MM.1S (cell line): ENCODE results near the gene TTC28.
A peak's percentile ranks its signal among the peaks of the same experiment; 100 is the strongest.

Experiments
- DNase-seq: peaks from one replicate; pipeline ENCODE4 v3.0.0-alpha.2; 2015
- H2AFZ ChIP-seq: fragments of 300-600 bp; sonication (generic); 2 replicates; pipeline ENCODE4 v1.6.0; 2016; ENCODE audit warnings: antibody characterized with exemption, low read length
- H3F3A ChIP-seq: fragments of 300-600 bp; sonication (generic); 2 replicates; pipeline ENCODE4 v1.6.1; 2016; ENCODE audit warnings: mild to moderate bottlenecking, antibody characterized with exemption, low read length, moderate library complexity, mixed read lengths; ENCODE audit not compliant: insufficient read depth
- H3K27ac ChIP-seq: fragments of 300-600 bp; sonication (generic); 2 replicates; pipeline ENCODE4 v1.5.1; 2016; ENCODE audit warnings: mild to moderate bottlenecking, low read length
- H3K27me3 ChIP-seq: fragments of 300-600 bp; sonication (generic); replicated peaks from 2 replicates; pipeline ENCODE4 v1.6.0; 2016; ENCODE audit warnings: low read length; ENCODE audit not compliant: insufficient read depth
- H3K36me3 ChIP-seq: fragments of 300-600 bp; sonication (generic); replicated peaks from 2 replicates; pipeline ENCODE4 v1.6.1; 2016; ENCODE audit warnings: mild to moderate bottlenecking, low read length, mixed read lengths; ENCODE audit not compliant: insufficient read depth
- H3K4me1 ChIP-seq: fragments of 300-600 bp; sonication (generic); 2 replicates; pipeline ENCODE4 v1.6.1; 2016; ENCODE audit warnings: low read length, mixed read lengths
- H3K4me2 ChIP-seq: fragments of 300-600 bp; sonication (generic); 2 replicates; pipeline ENCODE4 v1.6.0; 2016; ENCODE audit warnings: low read depth, low read length
- H3K4me3 ChIP-seq: fragments of 300-600 bp; sonication (generic); 2 replicates; pipeline ENCODE4 v1.5.1; 2016; ENCODE audit warnings: low read length, mixed read lengths
- H3K79me2 ChIP-seq: fragments of 300-600 bp; sonication (generic); 2 replicates; pipeline ENCODE4 v1.6.1; 2016; ENCODE audit warnings: mixed run types, low read length, mixed read lengths
- H3K9ac ChIP-seq: fragments of 300-600 bp; sonication (generic); 2 replicates; pipeline ENCODE4 v1.6.1; 2016; ENCODE audit warnings: low read length, mixed read lengths
- H3K9me2 ChIP-seq: fragments of 300-600 bp; sonication (generic); replicated peaks from 2 replicates; pipeline ENCODE4 v1.6.1; 2016; ENCODE audit warnings: mild to moderate bottlenecking, low read length, mixed read lengths; ENCODE audit not compliant: insufficient read depth
- H3K9me3 ChIP-seq: fragments of 300-600 bp; sonication (generic); replicated peaks from 2 replicates; pipeline ENCODE4 v1.6.1; 2016; ENCODE audit warnings: mild to moderate bottlenecking, low read length, mixed read lengths; ENCODE audit not compliant: insufficient read depth
- H4K20me1 ChIP-seq: fragments of 300-600 bp; sonication (generic); 2 replicates; pipeline ENCODE4 v1.6.1; 2016; ENCODE audit warnings: mild to moderate bottlenecking, low read length, moderate library complexity, mixed read lengths; ENCODE audit not compliant: insufficient read depth
- EZH2 ChIP-seq: fragments of 300-600 bp; sonication (generic); optimal IDR thresholded peaks from 2 replicates; pipeline ENCODE3; 2017; ENCODE audit warnings: low read depth, mild to moderate bottlenecking, antibody characterized with exemption, low read length, mixed read lengths
- EZH2phosphoT487 ChIP-seq: fragments of 300-600 bp; sonication (generic); IDR thresholded peaks from 2 replicates; pipeline ENCODE4 v1.6.1; 2018; ENCODE audit warnings: antibody characterized with exemption, low read length
- TF ChIP-seq, protein P1 (sequence below): fragments of 300-600 bp; sonication (generic); IDR thresholded peaks from 2 replicates; pipeline ENCODE4 v1.5.1; 2016; ENCODE audit warnings: antibody characterized with exemption, low read length, mixed read lengths

Gene TTC28

DNA sequence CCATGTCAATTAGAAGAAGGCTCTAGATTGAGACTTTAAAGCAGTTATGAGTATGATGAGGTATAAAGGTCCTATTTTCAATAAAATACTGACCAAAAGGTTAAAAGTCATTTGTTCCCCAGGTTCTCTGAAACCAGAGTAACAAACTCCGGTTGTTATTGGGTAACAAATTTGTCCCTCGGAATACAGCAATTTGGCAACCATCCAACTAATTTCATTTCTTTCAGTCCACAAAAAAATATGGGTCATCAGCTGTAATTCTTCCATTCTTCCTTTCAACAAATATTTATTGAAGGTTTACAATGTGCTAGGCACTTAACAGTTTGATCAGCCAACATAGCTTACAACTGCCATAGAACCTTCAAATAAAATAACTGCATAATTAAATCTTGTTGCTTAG is 79.9 kb downstream of the TTC28 start:
- Histone ChIP-seq H3K4me3 (no peak overlapping the region), H3K27me3 (no peaks in the 10 kb centered on the region), H3K27ac (no peak overlapping the region), H2AFZ (no peak overlapping the region), H3K9me3 (no peaks in the 10 kb centered on the region), H3K9me2 (no peaks in the 10 kb centered on the region), H3K4me1 (no peaks in the 10 kb centered on the region), H3K9ac (no peak overlapping the region), H3K79me2 (no peaks in the 10 kb centered on the region), H3F3A (no peaks in the 10 kb centered on the region), H3K4me2 (no peak overlapping the region), H4K20me1 (no peaks in the 10 kb centered on the region), H3K36me3 (no peaks in the 10 kb centered on the region)
- TF ChIP-seq EZH2phosphoT487 (no peak), EZH2 (no peak)
- TF ChIP-seq, protein P1, sequence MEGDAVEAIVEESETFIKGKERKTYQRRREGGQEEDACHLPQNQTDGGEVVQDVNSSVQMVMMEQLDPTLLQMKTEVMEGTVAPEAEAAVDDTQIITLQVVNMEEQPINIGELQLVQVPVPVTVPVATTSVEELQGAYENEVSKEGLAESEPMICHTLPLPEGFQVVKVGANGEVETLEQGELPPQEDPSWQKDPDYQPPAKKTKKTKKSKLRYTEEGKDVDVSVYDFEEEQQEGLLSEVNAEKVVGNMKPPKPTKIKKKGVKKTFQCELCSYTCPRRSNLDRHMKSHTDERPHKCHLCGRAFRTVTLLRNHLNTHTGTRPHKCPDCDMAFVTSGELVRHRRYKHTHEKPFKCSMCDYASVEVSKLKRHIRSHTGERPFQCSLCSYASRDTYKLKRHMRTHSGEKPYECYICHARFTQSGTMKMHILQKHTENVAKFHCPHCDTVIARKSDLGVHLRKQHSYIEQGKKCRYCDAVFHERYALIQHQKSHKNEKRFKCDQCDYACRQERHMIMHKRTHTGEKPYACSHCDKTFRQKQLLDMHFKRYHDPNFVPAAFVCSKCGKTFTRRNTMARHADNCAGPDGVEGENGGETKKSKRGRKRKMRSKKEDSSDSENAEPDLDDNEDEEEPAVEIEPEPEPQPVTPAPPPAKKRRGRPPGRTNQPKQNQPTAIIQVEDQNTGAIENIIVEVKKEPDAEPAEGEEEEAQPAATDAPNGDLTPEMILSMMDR = no peak
- DNase-seq = no peak

DNA sequence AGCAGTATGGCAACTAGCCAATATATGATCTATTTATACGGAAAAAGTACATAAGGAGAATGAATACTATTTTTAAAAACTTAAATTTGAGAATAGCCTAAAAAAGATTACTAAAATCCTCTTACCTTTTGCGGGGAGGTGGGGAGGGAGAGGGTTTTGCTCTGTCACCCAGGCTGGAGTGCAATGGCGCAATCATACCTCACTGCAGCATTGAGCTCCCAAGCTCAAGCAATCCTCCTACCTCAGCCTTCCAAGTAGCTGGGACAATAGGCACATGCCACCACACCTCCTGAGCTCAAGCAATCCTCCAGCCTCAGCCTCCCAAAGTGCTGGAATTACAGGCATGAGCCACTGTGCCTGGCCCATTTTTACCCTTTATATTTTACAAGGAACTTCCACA is 82.0 kb downstream of the TTC28 start:
- H3K9me3 ChIP-seq = no peaks in the 10 kb centered on the region
- no peaks in the 10 kb centered on the region for H3F3A ChIP-seq
- H3K4me2 ChIP-seq = no peak overlapping the region
- DNase-seq = no peak
- H2AFZ ChIP-seq = no peak overlapping the region
- TF ChIP-seq EZH2phosphoT487 = no peak
- TF ChIP-seq, protein P1 = no peak
- TF ChIP-seq EZH2 = no peak
- no peak overlapping the region for H3K4me3 ChIP-seq
- H3K4me1 ChIP-seq = no peaks in the 10 kb centered on the region
- no peak overlapping the region for H3K9ac ChIP-seq
- H3K27me3 ChIP-seq = no peaks in the 10 kb centered on the region
- H3K27ac ChIP-seq = no peak overlapping the region
- no peaks in the 10 kb centered on the region for H3K79me2 ChIP-seq
- no peaks in the 10 kb centered on the region for H4K20me1 ChIP-seq
- no peaks in the 10 kb centered on the region for H3K36me3 ChIP-seq
- no peaks in the 10 kb centered on the region for H3K9me2 ChIP-seq

DNA sequence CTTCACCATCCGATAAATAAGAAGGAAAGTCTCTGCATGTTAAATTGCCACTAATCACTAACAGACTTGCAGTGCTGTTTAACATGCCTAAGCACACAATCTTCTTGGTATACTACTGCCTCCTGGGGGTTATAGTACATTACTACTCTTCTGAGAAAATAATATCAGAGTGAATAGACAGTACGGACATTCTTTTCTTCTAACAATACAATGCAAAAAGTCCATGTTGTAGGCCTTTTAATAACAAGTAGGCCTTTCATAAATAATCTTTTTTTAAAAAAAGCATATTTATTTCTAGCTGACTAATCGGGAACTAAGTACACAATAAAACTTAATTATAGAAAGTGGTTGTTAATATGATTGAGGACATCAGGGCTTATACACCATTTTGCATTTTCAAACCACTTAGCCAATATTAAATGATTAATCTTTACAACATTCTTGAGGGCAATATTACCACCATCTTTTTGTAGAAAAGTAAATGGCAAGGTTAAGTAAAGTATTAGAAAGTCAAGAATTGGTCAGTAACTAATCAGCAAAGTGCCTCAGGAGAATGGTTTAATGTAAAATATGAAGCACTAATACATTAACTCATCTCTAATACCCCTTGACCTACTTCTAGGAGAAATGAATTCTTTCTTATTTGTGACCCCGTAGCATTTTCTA is 84.7 kb downstream of the TTC28 start:
- TF ChIP-seq EZH2 (no peak), EZH2phosphoT487 (no peak)
- TF ChIP-seq, protein P1 = peak; percentile 74
- Histone ChIP-seq H3K79me2 (no peaks in the 10 kb centered on the region), H3K27ac (no peak overlapping the region), H3K9me2 (no peaks in the 10 kb centered on the region), H3K4me3 (no peak overlapping the region), H3K36me3 (no peaks in the 10 kb centered on the region), H3K4me2 (no peak overlapping the region), H3K9ac (no peak overlapping the region), H3K4me1 (peaks cover 4% of the 10 kb centered on the region), H3F3A (peaks cover 5% of the 10 kb centered on the region; the same call in 1 of the 2 replicates), H3K27me3 (no peaks in the 10 kb centered on the region), H3K9me3 (no peaks in the 10 kb centered on the region), H4K20me1 (no peaks in the 10 kb centered on the region), H2AFZ (no peak overlapping the region)
- peak; percentile 66 for DNase-seq
